H9 (cell line): ENCODE results near the gene CNNM4. TPM values are rescaled to one million over a fixed set of nuclear protein-coding genes. Genes with fewer than 3 reads are reported as not detected.

ENCODE experiments used
- DNase-seq: peaks from one replicate; pipeline ENCODE4 v3.0.0-alpha.2; 2017
- H2AFZ ChIP-seq: one replicate; pipeline ENCODE4 v1.6.1; 2013; ENCODE audit warnings: mild to moderate bottlenecking, low read length, control low read depth, moderate library complexity
- H2AK5ac ChIP-seq: 2 replicates; pipeline ENCODE4 v1.6.1; 2013; ENCODE audit warnings: low read length, control low read depth, mixed read lengths; ENCODE audit not compliant: insufficient read length
- H2BK120ac ChIP-seq: one replicate; pipeline ENCODE4 v1.6.1; 2013; ENCODE audit warnings: low read depth, mild to moderate bottlenecking, low read length, control low read depth, inconsistent platforms; ENCODE audit not compliant: poor library complexity, severe bottlenecking
- H2BK12ac ChIP-seq: 2 replicates; pipeline ENCODE4 v1.6.1; 2013; ENCODE audit warnings: low read length, control low read depth, mixed read lengths, low read depth; ENCODE audit not compliant: insufficient read length
- H2BK15ac ChIP-seq: 2 replicates; pipeline ENCODE4 v1.6.1; 2013; ENCODE audit warnings: low read depth, low read length, control low read depth
- H2BK20ac ChIP-seq: one replicate; pipeline ENCODE4 v1.6.1; 2013; ENCODE audit warnings: low read depth, mild to moderate bottlenecking, low read length, control low read depth, inconsistent platforms; ENCODE audit not compliant: poor library complexity, severe bottlenecking
- H2BK5ac ChIP-seq: 2 replicates; pipeline ENCODE4 v1.6.1; 2013; ENCODE audit warnings: low read length, control low read depth, mixed read lengths; ENCODE audit not compliant: insufficient read length
- H3K14ac ChIP-seq: 2 replicates; pipeline ENCODE4 v1.6.1; 2013; ENCODE audit warnings: low read length, control low read depth; ENCODE audit not compliant: insufficient read depth
- H3K18ac ChIP-seq: 2 replicates; pipeline ENCODE4 v1.6.1; 2013; ENCODE audit warnings: low read depth, mild to moderate bottlenecking, mixed read lengths, low read length, control low read depth; ENCODE audit not compliant: insufficient read length
- H3K23ac ChIP-seq: 2 replicates; pipeline ENCODE4 v1.6.1; 2013; ENCODE audit warnings: low read length, control low read depth, mixed read lengths, low read depth; ENCODE audit not compliant: insufficient read length
- H3K23me2 ChIP-seq: 2 replicates; pipeline ENCODE4 v1.6.1; 2013; ENCODE audit warnings: low read depth, mild to moderate bottlenecking, mixed read lengths, low read length, control low read depth; ENCODE audit not compliant: insufficient read length, poor library complexity, severe bottlenecking
- H3K27ac ChIP-seq: 2 replicates; pipeline ENCODE4 v1.5.1; 2013; ENCODE audit warnings: low read length, control low read depth, mixed read lengths, low read depth; ENCODE audit not compliant: insufficient read length
- H3K27me3 ChIP-seq: 2 replicates; pipeline ENCODE4 v1.6.1; 2013; ENCODE audit warnings: low read length, control low read depth, inconsistent platforms; ENCODE audit not compliant: insufficient read depth
- H3K4ac ChIP-seq: 2 replicates; pipeline ENCODE4 v1.6.1; 2013; ENCODE audit warnings: low read depth, mild to moderate bottlenecking, control low read depth, inconsistent platforms, low read length, moderate library complexity
- H3K4me1 ChIP-seq: 2 replicates; pipeline ENCODE4 v1.6.1; 2013; ENCODE audit warnings: low read length, control low read depth, inconsistent platforms; ENCODE audit not compliant: insufficient read depth
- H3K4me2 ChIP-seq: 2 replicates; pipeline ENCODE4 v1.6.1; 2013; ENCODE audit warnings: low read length, control low read depth, mixed read lengths; ENCODE audit not compliant: insufficient read length, insufficient read depth
- H3K56ac ChIP-seq: 2 replicates; pipeline ENCODE4 v1.6.1; 2013; ENCODE audit warnings: low read depth, mild to moderate bottlenecking, mixed read lengths, low read length, control low read depth; ENCODE audit not compliant: insufficient read length
- H3K79me1 ChIP-seq: 2 replicates; pipeline ENCODE4 v1.6.1; 2013; ENCODE audit warnings: low read depth, mild to moderate bottlenecking, moderate library complexity, low read length, control low read depth, inconsistent platforms; ENCODE audit not compliant: insufficient read depth, poor library complexity, severe bottlenecking
- H3K79me2 ChIP-seq: 2 replicates; pipeline ENCODE4 v1.6.1; 2013; ENCODE audit warnings: low read length, control low read depth, inconsistent platforms; ENCODE audit not compliant: insufficient read depth
- H3K9ac ChIP-seq: 2 replicates; pipeline ENCODE4 v1.6.1; 2013; ENCODE audit warnings: low read length, control low read depth, mixed read lengths; ENCODE audit not compliant: insufficient read length; ENCODE audit errors: extremely low read depth
- H3K9me3 ChIP-seq: one replicate; pipeline ENCODE4 v1.6.1; 2013; ENCODE audit warnings: low read depth, low read length, inconsistent platforms; ENCODE audit not compliant: control insufficient read depth
- H3T11ph ChIP-seq: one replicate; pipeline ENCODE4 v1.6.1; 2013; ENCODE audit warnings: mild to moderate bottlenecking, low read length, control low read depth, inconsistent platforms
- H4K20me1 ChIP-seq: one replicate; pipeline ENCODE4 v1.6.1; 2013; ENCODE audit not compliant: control insufficient read depth, insufficient read length, insufficient read depth
- H4K5ac ChIP-seq: 2 replicates; pipeline ENCODE4 v1.6.1; 2013; ENCODE audit warnings: low read depth, mild to moderate bottlenecking, mixed read lengths, low read length, control low read depth; ENCODE audit not compliant: insufficient read length
- H4K8ac ChIP-seq: replicated peaks from 2 replicates; pipeline ENCODE4 v1.6.1; 2013; ENCODE audit warnings: low read length, control low read depth, mixed read lengths, low read depth; ENCODE audit not compliant: insufficient read length
- H4K91ac ChIP-seq: 2 replicates; pipeline ENCODE4 v1.6.1; 2013; ENCODE audit warnings: low read depth, mild to moderate bottlenecking, moderate library complexity, mixed read lengths, low read length, control low read depth; ENCODE audit not compliant: insufficient read length
- H3K27ac Mint-ChIP-seq, 3 experiments: 2 replicates in 2 of 3; 3 replicates in 1 of 3; pipeline ENCODE4 v1.8.0; 2020 to 2021; ENCODE audit warnings: mixed read lengths in 3 of 3, mild to moderate bottlenecking in 1 of 3, moderate library complexity in 1 of 3
- H3K27me3 Mint-ChIP-seq: 2 replicates; pipeline ENCODE4 v1.8.0; 2021; ENCODE audit warnings: low read depth, mild to moderate bottlenecking, moderate library complexity, mixed read lengths
- H3K36me3 Mint-ChIP-seq, 3 experiments: 2 replicates in 2 of 3; 3 replicates in 1 of 3; pipeline ENCODE4 v1.8.0; 2020 to 2021; ENCODE audit warnings: low read depth in 3 of 3, mixed read lengths in 3 of 3; ENCODE audit not compliant: insufficient read depth in 1 of 3
- H3K4me1 Mint-ChIP-seq, 2 experiments: 2 replicates each; pipeline ENCODE4 v1.8.0; 2020; ENCODE audit warnings: mixed read lengths in 2 of 2
- H3K4me3 Mint-ChIP-seq, 2 experiments: 2 replicates in 1 of 2; 3 replicates in 1 of 2; pipeline ENCODE4 v1.8.0; 2020 to 2021; ENCODE audit warnings: mild to moderate bottlenecking in 2 of 2, mixed read lengths in 2 of 2, moderate library complexity in 1 of 2
- H3K9me3 Mint-ChIP-seq, 2 experiments: 2 replicates in 1 of 2; 3 replicates in 1 of 2; pipeline ENCODE4 v1.8.0; 2020; ENCODE audit warnings: mild to moderate bottlenecking in 2 of 2, mixed read lengths in 2 of 2, moderate library complexity in 1 of 2
- WGBS: extraction: QIAGEN DNeasy Blood & Tissue Kit; methylation state at CpG from one replicate; pipeline ENCODE4 v1.1.7; 2013; ENCODE audit warnings: missing lambda C conversion rate, low lambda C conversion rate, mixed read lengths; ENCODE audit not compliant: insufficient read length; ENCODE audit errors: extremely low coverage; 5-methylcytosine and 5-hydroxymethylcytosine counted together
- total RNA-seq: library from RNA; stranded (reverse); gene quantifications from 2 replicates; pipeline ENCODE4 v1.2.1, GENCODE V29; 2021
- TF ChIP-seq, protein P1 (sequence below): fragments of 200-600 bp; sonication (generic); conservative IDR thresholded peaks from 3 replicates; pipeline ENCODE4 v1.8.0; 2021; ENCODE audit warnings: antibody characterized with exemption, mild to moderate bottlenecking

Gene CNNM4
- total RNA-seq, 1 experiment from 2014 or later: 8.5 TPM

- no peak overlapping the region for H3K56ac ChIP-seq
Measured at GRCh38 chr2:96801786-96802595, 41.3 kb downstream of the CNNM4 start.

More at GRCh38 chr2:96801786-96802595, 41.3 kb downstream of the CNNM4 start:
- Histone ChIP-seq H3K9ac (no peak overlapping the region), H4K8ac (no peak overlapping the region), H3K14ac (no peak overlapping the region), H3K4me1 (no peaks in the 10 kb centered on the region), H2BK20ac (no peak overlapping the region), H3K4me2 (no peak overlapping the region), H2BK12ac (no peak overlapping the region), H2BK5ac (no peak overlapping the region), H3K79me2 (no peaks in the 10 kb centered on the region), H2AFZ (no peak overlapping the region), H4K5ac (no peak overlapping the region), H2BK120ac (no peak overlapping the region), H4K20me1 (no peaks in the 10 kb centered on the region), H3K79me1 (no peaks in the 10 kb centered on the region), H3K4ac (no peak overlapping the region), H3K27ac (no peak overlapping the region), H3K18ac (no peak overlapping the region), H3K27me3 (no peaks in the 10 kb centered on the region), H3T11ph (no peak overlapping the region), H3K9me3 (no peaks in the 10 kb centered on the region), H4K91ac (no peak overlapping the region), H2BK15ac (no peak overlapping the region), H2AK5ac (no peak overlapping the region), H3K23me2 (no peaks in the 10 kb centered on the region), H3K23ac (no peak overlapping the region)
- no peak for DNase-seq
- no CpG with 5 or more reads among the region's 10 CpGs for WGBS
- H3K27ac Mint-ChIP-seq: no peak overlapping the region; a peak in 1 of 7 replicates
- peaks cover 5 to 15% (median 8%) of the 10 kb centered on the region in 3 experiments for H3K36me3 Mint-ChIP-seq
- peaks cover 0 to 4% of the 10 kb centered on the region in 2 experiments; a peak in 1 of 5 replicates for H3K9me3 Mint-ChIP-seq
- H3K4me1 Mint-ChIP-seq: no peaks in the 10 kb centered on the region
- TF ChIP-seq, protein P1, sequence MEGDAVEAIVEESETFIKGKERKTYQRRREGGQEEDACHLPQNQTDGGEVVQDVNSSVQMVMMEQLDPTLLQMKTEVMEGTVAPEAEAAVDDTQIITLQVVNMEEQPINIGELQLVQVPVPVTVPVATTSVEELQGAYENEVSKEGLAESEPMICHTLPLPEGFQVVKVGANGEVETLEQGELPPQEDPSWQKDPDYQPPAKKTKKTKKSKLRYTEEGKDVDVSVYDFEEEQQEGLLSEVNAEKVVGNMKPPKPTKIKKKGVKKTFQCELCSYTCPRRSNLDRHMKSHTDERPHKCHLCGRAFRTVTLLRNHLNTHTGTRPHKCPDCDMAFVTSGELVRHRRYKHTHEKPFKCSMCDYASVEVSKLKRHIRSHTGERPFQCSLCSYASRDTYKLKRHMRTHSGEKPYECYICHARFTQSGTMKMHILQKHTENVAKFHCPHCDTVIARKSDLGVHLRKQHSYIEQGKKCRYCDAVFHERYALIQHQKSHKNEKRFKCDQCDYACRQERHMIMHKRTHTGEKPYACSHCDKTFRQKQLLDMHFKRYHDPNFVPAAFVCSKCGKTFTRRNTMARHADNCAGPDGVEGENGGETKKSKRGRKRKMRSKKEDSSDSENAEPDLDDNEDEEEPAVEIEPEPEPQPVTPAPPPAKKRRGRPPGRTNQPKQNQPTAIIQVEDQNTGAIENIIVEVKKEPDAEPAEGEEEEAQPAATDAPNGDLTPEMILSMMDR: no peak
- no peak overlapping the region for H3K4me3 Mint-ChIP-seq
- H3K27me3 Mint-ChIP-seq: no peaks in the 10 kb centered on the region
